HepG2 (cell line): ENCODE measurements around the gene NAV2. TPM values are rescaled to one million over a fixed set of nuclear protein-coding genes. Genes with fewer than 3 reads are reported as not detected.

Source experiments
- ATAC-seq: fragments of 200-7000 bp; cut with Tn5 transposase; 3 replicates; pipeline ENCODE4 v1.9.1; 2020; ENCODE audit warnings: mild to moderate bottlenecking, moderate library complexity
- BruUV-seq: library from RNA; stranded (reverse); fragments of 400-500 nt; replicated peaks from 2 replicates; lab custom pipeline; 2021; lab: Mats Ljungman, UMichigan
- CTCF ChIA-PET: fragments of 300-600 bp; formaldehyde crosslinking; extraction: SDS; loops from one replicate; lab custom pipeline; 2021; ENCODE audit warnings: low total read pairs, inconsistent platforms, low intra/inter-chr PET ratio; lab: Yijun Ruan, JAX
- POLR2A ChIA-PET: fragments of 350-600 bp; sonication (Branson Sonifier 250); formaldehyde crosslinking; loops from one replicate; lab custom pipeline; 2020; ENCODE audit warnings: antibody characterized with exemption, inconsistent platforms; lab: Yijun Ruan, JAX
- DNase-seq: peaks from one replicate; pipeline ENCODE4 v3.0.0-alpha.2; 2015; ENCODE audit warnings: low spot score
- FAIRE-seq: peaks from 3 replicates; lab custom pipeline; 2011; peaks lifted over from hg19 to GRCh38; lab: Jason Lieb, UNC
- H2AFZ ChIP-seq: one replicate; pipeline ENCODE4 v1.6.1; 2011; ENCODE audit warnings: low read length, inconsistent platforms
- H3K27ac ChIP-seq: fragments of 300-600 bp; 3 replicates; pipeline ENCODE4 v1.8.0; 2011; ENCODE audit warnings: mixed run types, mild to moderate bottlenecking, mixed read lengths, low read length, inconsistent platforms; ENCODE audit not compliant: insufficient read depth; ENCODE audit errors: extremely low read length
- H3K27me3 ChIP-seq, 2 experiments: fragments of 200-600 bp in 1 of 2; 2 replicates in 1 of 2; 3 replicates in 1 of 2; pipeline versions ENCODE4 v1.6.0 to v1.8.0; 2011; ENCODE audit warnings: low read length in 2 of 2, mild to moderate bottlenecking in 2 of 2, moderate library complexity in 2 of 2, inconsistent platforms in 1 of 2; ENCODE audit not compliant: insufficient read depth in 2 of 2, control insufficient read depth in 1 of 2
- H3K36me3 ChIP-seq, 2 experiments: fragments of 200-600 bp in 1 of 2; replicated peaks in 1 of 2; 2 replicates in 1 of 2; 3 replicates in 1 of 2; pipeline versions ENCODE4 v1.5.1 to v1.8.0; 2011; ENCODE audit warnings: low read length in 2 of 2, inconsistent platforms in 1 of 2; ENCODE audit not compliant: insufficient read depth in 2 of 2, control insufficient read depth in 1 of 2
- H3K4me1 ChIP-seq: 2 replicates; pipeline ENCODE4 v1.5.1; 2012; ENCODE audit warnings: low read length, inconsistent platforms; ENCODE audit not compliant: insufficient read depth
- H3K4me2 ChIP-seq: 2 replicates; pipeline ENCODE4 v1.6.0; 2011; ENCODE audit warnings: low read depth, low read length, inconsistent platforms
- H3K4me3 ChIP-seq, 3 experiments: fragments of 200-600 bp in 1 of 3; sonication (generic), shearing (Covaris generic) in 1 of 3; replicated peaks in 1 of 3; 2 replicates each; pipeline ENCODE4 v1.5.1; 2011 to 2016; ENCODE audit warnings: low read length in 3 of 3, inconsistent platforms in 2 of 3, low read depth in 2 of 3, mild to moderate bottlenecking in 2 of 3, control low read depth in 1 of 3, mixed read lengths in 1 of 3; ENCODE audit not compliant: insufficient read depth in 1 of 3
- H3K79me2 ChIP-seq: one replicate; pipeline ENCODE4 v1.6.1; 2011; ENCODE audit warnings: low read length, inconsistent platforms; ENCODE audit not compliant: insufficient read depth
- H3K9ac ChIP-seq: 2 replicates; pipeline ENCODE4 v1.6.0; 2011; ENCODE audit warnings: mild to moderate bottlenecking, low read depth, low read length, inconsistent platforms; ENCODE audit not compliant: insufficient read depth
- H3K9me3 ChIP-seq: 2 replicates; pipeline ENCODE4 v1.5.1; 2012; ENCODE audit warnings: mild to moderate bottlenecking, low read length
- H4K20me1 ChIP-seq: 2 replicates; pipeline ENCODE4 v1.6.0; 2011; ENCODE audit warnings: inconsistent platforms, mild to moderate bottlenecking, low read length, moderate library complexity; ENCODE audit not compliant: insufficient read depth
- CBX2 ChIP-seq, 2 experiments: fragments of 200-600 bp in 1 of 2; sonication (generic); formaldehyde crosslinking in 1 of 2; IDR thresholded peaks; 2 replicates each; pipeline versions ENCODE4 v1.7.0 to v1.8.1; 2018 to 2022; ENCODE audit warnings: low read depth in 2 of 2, low read length in 1 of 2, mild to moderate bottlenecking in 1 of 2, missing genetic modification reagents in 1 of 2
- HMG20A ChIP-seq: IDR thresholded peaks from 2 replicates; pipeline ENCODE4 v1.6.1; 2016; ENCODE audit warnings: borderline replicate concordance
- JUND ChIP-seq: sonication (generic); formaldehyde crosslinking; IDR thresholded peaks from 2 replicates; pipeline ENCODE4 v1.8.0; 2022; ENCODE audit warnings: mild to moderate bottlenecking, missing genetic modification reagents
- KDM5A ChIP-seq: fragments of 200-600 bp; sonication (generic); IDR thresholded peaks from 2 replicates; pipeline ENCODE4 v1.7.0; 2018; ENCODE audit warnings: antibody characterized with exemption, mild to moderate bottlenecking, low read length, borderline replicate concordance
- KLF13 ChIP-seq: sonication (generic); formaldehyde crosslinking; IDR thresholded peaks from 2 replicates; pipeline ENCODE4 v1.4.0; 2020; ENCODE audit warnings: mild to moderate bottlenecking, missing genetic modification reagents
- NKX3-1 ChIP-seq: sonication (generic); formaldehyde crosslinking; IDR thresholded peaks from 2 replicates; pipeline ENCODE4 v1.5.0; 2020; ENCODE audit warnings: missing genetic modification reagents
- TRIM22 ChIP-seq: fragments of 450-650 bp; IDR thresholded peaks from 2 replicates; pipeline ENCODE4 v1.6.1; 2017
- ZNF24 ChIP-seq: fragments of 450-650 bp; IDR thresholded peaks from 2 replicates; pipeline ENCODE4 v1.6.1; 2017; ENCODE audit warnings: antibody characterized with exemption, mild to moderate bottlenecking
- WGBS: methylation state at CpG from one replicate; pipeline ENCODE4 v1.1.6; 2017; ENCODE audit warnings: low lambda C conversion rate; 5-methylcytosine and 5-hydroxymethylcytosine counted together
- in situ Hi-C: cut with HindIII; loops from 2 replicates; pipeline ENCODE4 v1.10.0; 2017; ENCODE audit warnings: low pct_unique_long_range_greater_than_20kb; ENCODE audit not compliant: extremely low pct_ligation_motif_present
- intact Hi-C: fragments of 100-400 bp; cut with micrococcal nuclease; formaldehyde crosslinking; loops from one replicate; pipeline ENCODE4 v1.10.0; 2022; ENCODE audit not compliant: unreplicated experiment
- polyA plus RNA-seq, 8 experiments: library from polyadenylated mRNA; depleted of rRNA in 3 of 8; stranded (reverse) in 7 of 8; unstranded in 1 of 8; fragments of >200 nt; fragmentation: Illumina TruSeq in 4 of 8; extraction: Trizol in 4 of 8; gene quantifications; 2 replicates each; pipeline versions ENCODE4 v1.2.1 to v1.2.3, GENCODE V29; 2011 to 2016; ENCODE audit warnings: low read depth in 4 of 8, missing spikeins in 1 of 8, mixed read lengths in 1 of 8; ENCODE audit not compliant: insufficient read depth in 1 of 8
- total RNA-seq, 5 experiments: library from RNA; depleted of rRNA; stranded (reverse); fragments of >200 nt; fragmentation: Illumina TruSeq; extraction: Trizol; gene quantifications; 2 replicates each; pipeline ENCODE4 v1.2.3, GENCODE V29; 2016; ENCODE audit warnings: low read depth in 1 of 5
- TF ChIP-seq, protein P1 (sequence below): sonication (generic); formaldehyde crosslinking; IDR thresholded peaks from 2 replicates; pipeline ENCODE4 v1.5.0; 2020; ENCODE audit warnings: mild to moderate bottlenecking, missing genetic modification reagents, borderline replicate concordance
- TF ChIP-seq, protein P2 (sequence below): IDR thresholded peaks from 2 replicates; pipeline ENCODE4 v1.6.1; 2018; ENCODE audit warnings: missing genetic modification reagents, mild to moderate bottlenecking, missing compliant biosample characterization

The NAV2 gene
- total and polyA plus RNA-seq, 2 of the 13 experiments (the other 11 are each of a cell fraction or from before 2014, with no cell fraction given): 9.3 to 34.6 TPM

GRCh38 chr11:19868871-19869270 is 156.2 kb downstream of the NAV2 start:
- BruUV-seq: no TSS peak
- intact Hi-C loops: no loop called here
- FAIRE-seq (no peak), ATAC-seq (no peak), DNase-seq (no peak)
- ChIA-PET POLR2A (no interaction called here), CTCF (no interaction called here)
- no peaks in the 10 kb centered on the region for H4K20me1 ChIP-seq
- H3K79me2 ChIP-seq: no peaks in the 10 kb centered on the region
- H3K9ac ChIP-seq: no peak overlapping the region
- H3K27me3 ChIP-seq: peaks cover 1 to 17% of the 10 kb centered on the region in 2 experiments; a peak in 3 of 5 replicates
- no peak overlapping the region for H2AFZ ChIP-seq
- no peaks in the 10 kb centered on the region for H3K9me3 ChIP-seq
- H3K36me3 ChIP-seq: no peaks in the 10 kb centered on the region
- in situ Hi-C loops: no loop called here
- H3K27ac ChIP-seq: no peak overlapping the region
- no peak overlapping the region for H3K4me3 ChIP-seq
- H3K4me1 ChIP-seq: peaks cover 10% of the 10 kb centered on the region
- H3K4me2 ChIP-seq: no peak overlapping the region
- WGBS: 0% methylated on average over 2 of the region's 2 CpGs
- no peak for TF ChIP-seq KLF13 (CRISPR knock-in tag)
- no peak for TF ChIP-seq CBX2 (IDR thresholded peaks at IDR 0.05; ENCODE audit: low read depth, low read length)
- TF ChIP-seq CBX2 (CRISPR knock-in tag; IDR thresholded peaks at IDR 0.05; ENCODE audit: low read depth): no peak
- no peak for TF ChIP-seq JUND
- TF ChIP-seq TRIM22: no peak
- no peak for TF ChIP-seq NKX3-1 (CRISPR knock-in tag)
- TF ChIP-seq, protein P1, sequence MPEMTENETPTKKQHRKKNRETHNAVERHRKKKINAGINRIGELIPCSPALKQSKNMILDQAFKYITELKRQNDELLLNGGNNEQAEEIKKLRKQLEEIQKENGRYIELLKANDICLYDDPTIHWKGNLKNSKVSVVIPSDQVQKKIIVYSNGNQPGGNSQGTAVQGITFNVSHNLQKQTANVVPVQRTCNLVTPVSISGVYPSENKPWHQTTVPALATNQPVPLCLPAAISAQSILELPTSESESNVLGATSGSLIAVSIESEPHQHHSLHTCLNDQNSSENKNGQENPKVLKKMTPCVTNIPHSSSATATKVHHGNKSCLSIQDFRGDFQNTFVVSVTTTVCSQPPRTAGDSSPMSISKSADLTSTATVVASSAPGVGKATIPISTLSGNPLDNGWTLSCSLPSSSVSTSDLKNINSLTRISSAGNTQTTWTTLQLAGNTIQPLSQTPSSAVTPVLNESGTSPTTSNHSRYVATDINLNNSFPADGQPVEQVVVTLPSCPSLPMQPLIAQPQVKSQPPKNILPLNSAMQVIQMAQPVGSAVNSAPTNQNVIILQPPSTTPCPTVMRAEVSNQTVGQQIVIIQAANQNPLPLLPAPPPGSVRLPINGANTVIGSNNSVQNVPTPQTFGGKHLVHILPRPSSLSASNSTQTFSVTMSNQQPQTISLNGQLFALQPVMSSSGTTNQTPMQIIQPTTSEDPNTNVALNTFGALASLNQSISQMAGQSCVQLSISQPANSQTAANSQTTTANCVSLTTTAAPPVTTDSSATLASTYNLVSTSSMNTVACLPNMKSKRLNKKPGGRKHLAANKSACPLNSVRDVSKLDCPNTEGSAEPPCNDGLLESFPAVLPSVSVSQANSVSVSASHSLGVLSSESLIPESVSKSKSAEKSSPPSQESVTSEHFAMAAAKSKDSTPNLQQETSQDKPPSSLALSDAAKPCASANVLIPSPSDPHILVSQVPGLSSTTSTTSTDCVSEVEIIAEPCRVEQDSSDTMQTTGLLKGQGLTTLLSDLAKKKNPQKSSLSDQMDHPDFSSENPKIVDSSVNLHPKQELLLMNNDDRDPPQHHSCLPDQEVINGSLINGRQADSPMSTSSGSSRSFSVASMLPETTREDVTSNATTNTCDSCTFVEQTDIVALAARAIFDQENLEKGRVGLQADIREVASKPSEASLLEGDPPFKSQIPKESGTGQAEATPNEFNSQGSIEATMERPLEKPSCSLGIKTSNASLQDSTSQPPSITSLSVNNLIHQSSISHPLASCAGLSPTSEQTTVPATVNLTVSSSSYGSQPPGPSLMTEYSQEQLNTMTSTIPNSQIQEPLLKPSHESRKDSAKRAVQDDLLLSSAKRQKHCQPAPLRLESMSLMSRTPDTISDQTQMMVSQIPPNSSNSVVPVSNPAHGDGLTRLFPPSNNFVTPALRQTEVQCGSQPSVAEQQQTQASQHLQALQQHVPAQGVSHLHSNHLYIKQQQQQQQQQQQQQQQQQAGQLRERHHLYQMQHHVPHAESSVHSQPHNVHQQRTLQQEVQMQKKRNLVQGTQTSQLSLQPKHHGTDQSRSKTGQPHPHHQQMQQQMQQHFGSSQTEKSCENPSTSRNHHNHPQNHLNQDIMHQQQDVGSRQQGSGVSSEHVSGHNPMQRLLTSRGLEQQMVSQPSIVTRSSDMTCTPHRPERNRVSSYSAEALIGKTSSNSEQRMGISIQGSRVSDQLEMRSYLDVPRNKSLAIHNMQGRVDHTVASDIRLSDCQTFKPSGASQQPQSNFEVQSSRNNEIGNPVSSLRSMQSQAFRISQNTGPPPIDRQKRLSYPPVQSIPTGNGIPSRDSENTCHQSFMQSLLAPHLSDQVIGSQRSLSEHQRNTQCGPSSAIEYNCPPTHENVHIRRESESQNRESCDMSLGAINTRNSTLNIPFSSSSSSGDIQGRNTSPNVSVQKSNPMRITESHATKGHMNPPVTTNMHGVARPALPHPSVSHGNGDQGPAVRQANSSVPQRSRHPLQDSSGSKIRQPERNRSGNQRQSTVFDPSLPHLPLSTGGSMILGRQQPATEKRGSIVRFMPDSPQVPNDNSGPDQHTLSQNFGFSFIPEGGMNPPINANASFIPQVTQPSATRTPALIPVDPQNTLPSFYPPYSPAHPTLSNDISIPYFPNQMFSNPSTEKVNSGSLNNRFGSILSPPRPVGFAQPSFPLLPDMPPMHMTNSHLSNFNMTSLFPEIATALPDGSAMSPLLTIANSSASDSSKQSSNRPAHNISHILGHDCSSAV (CRISPR knock-in tag): no peak
- TF ChIP-seq ZNF24: no peak
- TF ChIP-seq HMG20A: no peak
- TF ChIP-seq, protein P2, sequence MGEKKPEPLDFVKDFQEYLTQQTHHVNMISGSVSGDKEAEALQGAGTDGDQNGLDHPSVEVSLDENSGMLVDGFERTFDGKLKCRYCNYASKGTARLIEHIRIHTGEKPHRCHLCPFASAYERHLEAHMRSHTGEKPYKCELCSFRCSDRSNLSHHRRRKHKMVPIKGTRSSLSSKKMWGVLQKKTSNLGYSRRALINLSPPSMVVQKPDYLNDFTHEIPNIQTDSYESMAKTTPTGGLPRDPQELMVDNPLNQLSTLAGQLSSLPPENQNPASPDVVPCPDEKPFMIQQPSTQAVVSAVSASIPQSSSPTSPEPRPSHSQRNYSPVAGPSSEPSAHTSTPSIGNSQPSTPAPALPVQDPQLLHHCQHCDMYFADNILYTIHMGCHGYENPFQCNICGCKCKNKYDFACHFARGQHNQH (CRISPR knock-in tag): no peak
- TF ChIP-seq KDM5A: no peak
